ENCODE measurements around the gene NRXN3. TPM values are rescaled to one million over a fixed set of nuclear protein-coding genes. Genes with fewer than 3 reads are reported as not detected.

The NRXN3 gene
- total RNA-seq, 1 experiment from 2014 or later = not detected

DNA sequence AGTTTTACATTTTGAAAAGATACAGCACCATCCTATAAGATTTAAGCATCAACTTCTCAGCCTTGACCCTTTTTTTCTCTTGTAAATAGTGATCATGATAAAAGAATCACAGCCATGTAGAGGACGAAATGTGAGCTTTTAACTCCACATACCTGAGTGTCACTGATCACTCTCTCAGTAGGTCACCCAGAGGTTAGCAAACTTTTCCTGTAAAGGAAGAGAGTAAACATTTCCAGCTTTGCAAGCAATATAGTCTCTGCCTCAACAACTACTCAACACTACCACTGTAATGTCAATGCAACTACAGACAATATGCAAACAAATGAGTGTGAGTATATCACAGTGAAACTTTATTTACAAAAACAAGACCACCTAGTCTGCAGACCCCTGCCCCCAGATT, 1129.0 kb downstream of the NRXN3 start:
- Histone ChIP-seq H3K4me2 (no peak overlapping the region), H3K4me3 (no peak overlapping the region), H3K9me3 (ENCODE audit: insufficient read depth, low read depth) (no peaks in the 10 kb centered on the region), H3F3A (ENCODE audit: insufficient read depth, low read depth) (no peaks in the 10 kb centered on the region), H3K36me3 (ENCODE audit: low read depth) (no peaks in the 10 kb centered on the region), H3K9me2 (ENCODE audit: insufficient read depth) (no peaks in the 10 kb centered on the region), H2AFZ (no peak overlapping the region), H3K27me3 (ENCODE audit: insufficient read depth, low read depth) (no peaks in the 10 kb centered on the region), H4K20me1 (ENCODE audit: insufficient read depth) (no peaks in the 10 kb centered on the region), H3K79me2 (ENCODE audit: low read depth) (no peaks in the 10 kb centered on the region), H3K27ac (no peak overlapping the region), H3K4me1 (replicated peaks; ENCODE audit: insufficient read depth) (no peaks in the 10 kb centered on the region)
- TF ChIP-seq, protein P1, sequence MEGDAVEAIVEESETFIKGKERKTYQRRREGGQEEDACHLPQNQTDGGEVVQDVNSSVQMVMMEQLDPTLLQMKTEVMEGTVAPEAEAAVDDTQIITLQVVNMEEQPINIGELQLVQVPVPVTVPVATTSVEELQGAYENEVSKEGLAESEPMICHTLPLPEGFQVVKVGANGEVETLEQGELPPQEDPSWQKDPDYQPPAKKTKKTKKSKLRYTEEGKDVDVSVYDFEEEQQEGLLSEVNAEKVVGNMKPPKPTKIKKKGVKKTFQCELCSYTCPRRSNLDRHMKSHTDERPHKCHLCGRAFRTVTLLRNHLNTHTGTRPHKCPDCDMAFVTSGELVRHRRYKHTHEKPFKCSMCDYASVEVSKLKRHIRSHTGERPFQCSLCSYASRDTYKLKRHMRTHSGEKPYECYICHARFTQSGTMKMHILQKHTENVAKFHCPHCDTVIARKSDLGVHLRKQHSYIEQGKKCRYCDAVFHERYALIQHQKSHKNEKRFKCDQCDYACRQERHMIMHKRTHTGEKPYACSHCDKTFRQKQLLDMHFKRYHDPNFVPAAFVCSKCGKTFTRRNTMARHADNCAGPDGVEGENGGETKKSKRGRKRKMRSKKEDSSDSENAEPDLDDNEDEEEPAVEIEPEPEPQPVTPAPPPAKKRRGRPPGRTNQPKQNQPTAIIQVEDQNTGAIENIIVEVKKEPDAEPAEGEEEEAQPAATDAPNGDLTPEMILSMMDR (conservative IDR thresholded peaks at IDR 0.05) = no peak
- TF ChIP-seq EZH2 (IDR thresholded peaks at IDR 0.05; ENCODE audit: low read depth) = no peak
- POLR2A ChIA-PET (ENCODE audit: unreplicated experiment) = no interaction called here
- no TSS peak for BruUV-seq (replicated peaks)
- intact Hi-C loops (cut with micrococcal nuclease; ENCODE audit: unreplicated experiment) = no loop called here
- DNase-seq = no peak
- CTCF ChIA-PET = no interaction called here

DNA sequence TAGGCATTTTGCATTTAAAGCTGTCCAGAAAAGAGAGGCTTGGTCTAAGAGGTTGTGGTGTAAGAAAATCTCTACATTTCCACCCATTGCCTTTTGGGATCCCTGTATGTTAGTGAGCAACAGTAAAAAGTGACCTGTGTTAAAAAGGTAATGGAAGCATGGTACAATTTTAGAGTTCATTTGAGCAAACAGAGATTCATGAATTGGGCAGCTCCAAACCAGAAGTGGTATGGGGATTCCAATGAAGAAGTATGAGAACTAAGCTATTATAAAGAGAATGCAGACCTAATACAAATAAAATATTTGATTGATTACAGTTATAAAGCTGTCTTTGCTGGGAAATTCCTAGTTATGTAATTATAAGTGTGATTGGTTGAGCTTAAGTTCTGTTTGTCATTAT, 1134.1 kb downstream of the NRXN3 start:
- BruUV-seq (replicated peaks) = no TSS peak
- no peaks in the 10 kb centered on the region for H3F3A ChIP-seq (ENCODE audit: insufficient read depth, low read depth)
- no peak overlapping the region for H3K4me2 ChIP-seq
- no peaks in the 10 kb centered on the region for H4K20me1 ChIP-seq (ENCODE audit: insufficient read depth)
- no peaks in the 10 kb centered on the region for H3K79me2 ChIP-seq (ENCODE audit: low read depth)
- H3K27ac ChIP-seq = no peak overlapping the region
- DNase-seq = no peak
- no peak for TF ChIP-seq EZH2 (IDR thresholded peaks at IDR 0.05; ENCODE audit: low read depth)
- TF ChIP-seq, protein P1 (conservative IDR thresholded peaks at IDR 0.05) = no peak
- ChIA-PET POLR2A (ENCODE audit: unreplicated experiment) (no interaction called here), CTCF (no interaction called here)
- intact Hi-C loops (cut with micrococcal nuclease; ENCODE audit: unreplicated experiment) = no loop called here
- H3K9me3 ChIP-seq (ENCODE audit: insufficient read depth, low read depth) = no peaks in the 10 kb centered on the region
- no peak overlapping the region for H3K4me3 ChIP-seq
- no peaks in the 10 kb centered on the region for H3K9me2 ChIP-seq (ENCODE audit: insufficient read depth)
- H3K27me3 ChIP-seq (ENCODE audit: insufficient read depth, low read depth) = no peaks in the 10 kb centered on the region
- H3K4me1 ChIP-seq (replicated peaks; ENCODE audit: insufficient read depth) = no peaks in the 10 kb centered on the region
- H3K36me3 ChIP-seq (ENCODE audit: low read depth) = no peaks in the 10 kb centered on the region
- H2AFZ ChIP-seq = no peak overlapping the region

DNA sequence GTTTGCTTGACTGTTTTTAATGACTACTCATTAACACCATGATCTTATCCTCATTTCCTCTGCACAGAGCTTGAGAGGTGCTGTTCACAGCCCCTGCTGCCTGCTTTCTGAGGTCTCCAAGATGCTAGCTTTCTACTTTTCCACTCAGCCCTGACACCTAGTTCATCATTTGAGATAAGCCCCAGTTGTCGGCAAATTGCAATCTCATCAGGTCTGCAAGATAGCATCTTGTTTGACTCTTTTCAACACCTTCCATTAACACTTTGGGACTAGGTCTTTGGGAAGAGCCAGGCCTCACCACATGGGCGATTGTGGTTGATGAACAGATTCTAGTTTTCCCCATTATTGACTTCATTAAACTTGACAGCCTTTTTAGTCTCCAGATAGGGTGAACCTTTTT, 1136.4 kb downstream of the NRXN3 start:
- H2AFZ ChIP-seq = no peak overlapping the region
- no peaks in the 10 kb centered on the region for H4K20me1 ChIP-seq (ENCODE audit: insufficient read depth)
- H3K4me2 ChIP-seq = no peak overlapping the region
- intact Hi-C loops (cut with micrococcal nuclease; ENCODE audit: unreplicated experiment) = no loop called here
- no peaks in the 10 kb centered on the region for H3K27me3 ChIP-seq (ENCODE audit: insufficient read depth, low read depth)
- no peak for DNase-seq
- H3K4me3 ChIP-seq = no peak overlapping the region
- H3K36me3 ChIP-seq (ENCODE audit: low read depth) = no peaks in the 10 kb centered on the region
- no TSS peak for BruUV-seq (replicated peaks)
- no peaks in the 10 kb centered on the region for H3K79me2 ChIP-seq (ENCODE audit: low read depth)
- H3F3A ChIP-seq (ENCODE audit: insufficient read depth, low read depth) = no peaks in the 10 kb centered on the region
- POLR2A ChIA-PET (ENCODE audit: unreplicated experiment) = no interaction called here
- H3K9me2 ChIP-seq (ENCODE audit: insufficient read depth) = no peaks in the 10 kb centered on the region
- H3K27ac ChIP-seq = no peak overlapping the region
- CTCF ChIA-PET = no interaction called here
- no peaks in the 10 kb centered on the region for H3K9me3 ChIP-seq (ENCODE audit: insufficient read depth, low read depth)
- TF ChIP-seq, protein P1 (conservative IDR thresholded peaks at IDR 0.05) = no peak
- no peak for TF ChIP-seq EZH2 (IDR thresholded peaks at IDR 0.05; ENCODE audit: low read depth)
- no peaks in the 10 kb centered on the region for H3K4me1 ChIP-seq (replicated peaks; ENCODE audit: insufficient read depth)

All from PC-9 (cell line).